ENCODE results near the gene EIF4B. TPM values are rescaled to one million over a fixed set of nuclear protein-coding genes. Genes with fewer than 3 reads are reported as not detected.
"Not testable (repeated sequence)": the region's sequence is repeated elsewhere in the genome, so short reads cannot be mapped to it uniquely, and the experiment has no call there.

The EIF4B gene
- total RNA-seq, 1 experiment from 2014 or later: 713 TPM

- no peak overlapping the region for H3K14ac ChIP-seq (ENCODE audit: insufficient read depth, low read length)
- no peak overlapping the region for H3K4me2 ChIP-seq (ENCODE audit: insufficient read depth, insufficient read length, low read length)
- peaks cover 2% of the 10 kb centered on the region; the same call in 1 of the 2 replicates for H3K27me3 Mint-ChIP-seq (ENCODE audit: low read depth)
- H2BK20ac ChIP-seq (ENCODE audit: low read depth, low read length, poor library complexity, severe bottlenecking): no peak overlapping the region
- TF ChIP-seq CTCF (conservative IDR thresholded peaks at IDR 0.05): no peak
- no CpG with 5 or more reads among the region's 4 CpGs for WGBS (ENCODE audit: extremely low coverage, insufficient read length, low lambda C conversion rate)
- no peak overlapping the region for H2AFZ ChIP-seq (ENCODE audit: low read length)
- no peak overlapping the region for H3K4ac ChIP-seq (ENCODE audit: low read depth, low read length)
- H4K5ac ChIP-seq (ENCODE audit: insufficient read length, low read depth, low read length): no peak overlapping the region
- peaks cover 8 to 9% of the 10 kb centered on the region in 2 experiments for H3K4me1 Mint-ChIP-seq
- H3K27ac Mint-ChIP-seq: no peak overlapping the region
- no peaks in the 10 kb centered on the region for H3K36me3 Mint-ChIP-seq (ENCODE audit: insufficient read depth in 1 of 3, low read depth in 3 of 3)
- H3K4me1 ChIP-seq (ENCODE audit: insufficient read depth, low read length): peaks cover 3% of the 10 kb centered on the region; the same call in 1 of the 2 replicates
- H3K79me2 ChIP-seq (ENCODE audit: insufficient read depth, low read length): no peaks in the 10 kb centered on the region
- H3K9me3 ChIP-seq (ENCODE audit: control insufficient read depth, low read depth, low read length): no peaks in the 10 kb centered on the region
- no peaks in the 10 kb centered on the region for H3K79me1 ChIP-seq (ENCODE audit: insufficient read depth, low read depth, low read length, poor library complexity, severe bottlenecking)
- no peak overlapping the region for H4K91ac ChIP-seq (ENCODE audit: insufficient read length, low read depth, low read length)
- H2BK5ac ChIP-seq (ENCODE audit: insufficient read length, low read length): no peak overlapping the region
- H3K27ac ChIP-seq (ENCODE audit: insufficient read length, low read depth, low read length): no peak overlapping the region
- H3K56ac ChIP-seq (ENCODE audit: insufficient read length, low read depth, low read length): no peak overlapping the region
- H3K4me3 Mint-ChIP-seq: no peak overlapping the region
- H3K23ac ChIP-seq (ENCODE audit: insufficient read length, low read depth, low read length): no peak overlapping the region
- H3K9ac ChIP-seq (ENCODE audit: extremely low read depth, insufficient read length, low read length): no peak overlapping the region
- no peak overlapping the region for H4K8ac ChIP-seq (replicated peaks; ENCODE audit: insufficient read length, low read depth, low read length)
- H2BK12ac ChIP-seq (ENCODE audit: insufficient read length, low read depth, low read length): no peak overlapping the region
- H2AK5ac ChIP-seq (ENCODE audit: insufficient read length, low read length): no peak overlapping the region
- H3K27me3 ChIP-seq (ENCODE audit: insufficient read depth, low read length): no peaks in the 10 kb centered on the region
- H2BK120ac ChIP-seq (ENCODE audit: low read depth, low read length, poor library complexity, severe bottlenecking): no peak overlapping the region
- no peaks in the 10 kb centered on the region for H3K9me3 Mint-ChIP-seq
- H2BK15ac ChIP-seq (ENCODE audit: low read depth, low read length): no peak overlapping the region
- H3T11ph ChIP-seq (ENCODE audit: low read length): no peak overlapping the region
- no peak for DNase-seq
- no peaks in the 10 kb centered on the region for H4K20me1 ChIP-seq (ENCODE audit: control insufficient read depth, insufficient read depth, insufficient read length)
- H3K23me2 ChIP-seq (ENCODE audit: insufficient read length, low read depth, low read length, poor library complexity, severe bottlenecking): no peaks in the 10 kb centered on the region
- no peak overlapping the region for H3K18ac ChIP-seq (ENCODE audit: insufficient read length, low read depth, low read length)
Observed at GRCh38 chr12:52990206-52990605, 16.1 kb upstream of the EIF4B start.

GRCh38 chr12:52992240-52992639 lies 14.0 kb upstream of the EIF4B start:
- not testable (repeated sequence) for H3K27me3 Mint-ChIP-seq (ENCODE audit: low read depth); H3K27ac Mint-ChIP-seq

More at GRCh38 chr12:52992240-52992639, 14.0 kb upstream of the EIF4B start:
- not testable (repeated sequence) for H3K27ac ChIP-seq (ENCODE audit: insufficient read length, low read depth, low read length); H3K23me2 ChIP-seq (ENCODE audit: insufficient read length, low read depth, low read length, poor library complexity, severe bottlenecking); H3K18ac ChIP-seq (ENCODE audit: insufficient read length, low read depth, low read length); H3K9me3 Mint-ChIP-seq; H3T11ph ChIP-seq (ENCODE audit: low read length); H2BK15ac ChIP-seq (ENCODE audit: low read depth, low read length); H2AFZ ChIP-seq (ENCODE audit: low read length); H3K4me2 ChIP-seq (ENCODE audit: insufficient read depth, insufficient read length, low read length); H3K4me3 Mint-ChIP-seq; H3K36me3 Mint-ChIP-seq (ENCODE audit: insufficient read depth in 1 of 3, low read depth in 3 of 3); H3K9me3 ChIP-seq (ENCODE audit: control insufficient read depth, low read depth, low read length); H2BK5ac ChIP-seq (ENCODE audit: insufficient read length, low read length); H2AK5ac ChIP-seq (ENCODE audit: insufficient read length, low read length); H3K23ac ChIP-seq (ENCODE audit: insufficient read length, low read depth, low read length); H3K79me2 ChIP-seq (ENCODE audit: insufficient read depth, low read length); H4K91ac ChIP-seq (ENCODE audit: insufficient read length, low read depth, low read length); H4K8ac ChIP-seq (replicated peaks; ENCODE audit: insufficient read length, low read depth, low read length); H3K4ac ChIP-seq (ENCODE audit: low read depth, low read length); H4K5ac ChIP-seq (ENCODE audit: insufficient read length, low read depth, low read length); DNase-seq; H2BK12ac ChIP-seq (ENCODE audit: insufficient read length, low read depth, low read length); H2BK20ac ChIP-seq (ENCODE audit: low read depth, low read length, poor library complexity, severe bottlenecking); H3K27me3 ChIP-seq (ENCODE audit: insufficient read depth, low read length); H4K20me1 ChIP-seq (ENCODE audit: control insufficient read depth, insufficient read depth, insufficient read length); H3K14ac ChIP-seq (ENCODE audit: insufficient read depth, low read length); H3K4me1 Mint-ChIP-seq; H2BK120ac ChIP-seq (ENCODE audit: low read depth, low read length, poor library complexity, severe bottlenecking); H3K79me1 ChIP-seq (ENCODE audit: insufficient read depth, low read depth, low read length, poor library complexity, severe bottlenecking); H3K56ac ChIP-seq (ENCODE audit: insufficient read length, low read depth, low read length); H3K9ac ChIP-seq (ENCODE audit: extremely low read depth, insufficient read length, low read length); H3K4me1 ChIP-seq (ENCODE audit: insufficient read depth, low read length)
- no CpG with 5 or more reads among the region's 5 CpGs for WGBS (ENCODE audit: extremely low coverage, insufficient read length, low lambda C conversion rate)
